Measurements from ENCODE around the gene PFKL.

Gene PFKL

DNA sequence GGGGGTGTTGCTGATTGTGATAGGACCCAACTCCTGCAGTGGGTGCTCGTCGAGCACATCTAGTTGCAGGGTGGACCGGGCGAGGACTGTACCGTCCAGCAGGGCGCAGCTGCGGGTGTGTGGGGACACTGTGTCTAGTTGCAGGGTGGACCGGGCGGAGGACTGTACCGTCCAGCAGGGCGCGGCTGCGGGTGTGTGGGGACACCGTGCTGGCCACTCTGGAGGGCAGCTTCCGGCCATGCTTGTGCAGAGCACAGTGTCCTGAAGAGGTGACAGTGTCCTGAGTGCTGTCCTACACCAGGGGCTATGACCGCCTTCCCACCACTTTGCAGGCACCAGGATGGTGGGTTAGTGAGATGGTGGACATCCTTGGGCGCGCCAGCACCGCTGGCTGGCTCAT, 49.0 kb downstream of the PFKL start:
- TF ChIP-seq EZH2phosphoT487 (IDR thresholded peaks at IDR 0.05; ENCODE audit: low read length): no peak
- TF ChIP-seq, protein P1, sequence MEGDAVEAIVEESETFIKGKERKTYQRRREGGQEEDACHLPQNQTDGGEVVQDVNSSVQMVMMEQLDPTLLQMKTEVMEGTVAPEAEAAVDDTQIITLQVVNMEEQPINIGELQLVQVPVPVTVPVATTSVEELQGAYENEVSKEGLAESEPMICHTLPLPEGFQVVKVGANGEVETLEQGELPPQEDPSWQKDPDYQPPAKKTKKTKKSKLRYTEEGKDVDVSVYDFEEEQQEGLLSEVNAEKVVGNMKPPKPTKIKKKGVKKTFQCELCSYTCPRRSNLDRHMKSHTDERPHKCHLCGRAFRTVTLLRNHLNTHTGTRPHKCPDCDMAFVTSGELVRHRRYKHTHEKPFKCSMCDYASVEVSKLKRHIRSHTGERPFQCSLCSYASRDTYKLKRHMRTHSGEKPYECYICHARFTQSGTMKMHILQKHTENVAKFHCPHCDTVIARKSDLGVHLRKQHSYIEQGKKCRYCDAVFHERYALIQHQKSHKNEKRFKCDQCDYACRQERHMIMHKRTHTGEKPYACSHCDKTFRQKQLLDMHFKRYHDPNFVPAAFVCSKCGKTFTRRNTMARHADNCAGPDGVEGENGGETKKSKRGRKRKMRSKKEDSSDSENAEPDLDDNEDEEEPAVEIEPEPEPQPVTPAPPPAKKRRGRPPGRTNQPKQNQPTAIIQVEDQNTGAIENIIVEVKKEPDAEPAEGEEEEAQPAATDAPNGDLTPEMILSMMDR (IDR thresholded peaks at IDR 0.05; ENCODE audit: low read length): no peak
- TF ChIP-seq EZH2 (optimal IDR thresholded peaks at IDR 0.05; ENCODE audit: low read depth, low read length): no peak
- Histone ChIP-seq H3K9ac (ENCODE audit: low read length) (no peak overlapping the region), H3K9me3 (replicated peaks; ENCODE audit: insufficient read depth, low read length) (no peaks in the 10 kb centered on the region), H3K79me2 (ENCODE audit: low read length) (no peaks in the 10 kb centered on the region), H3K36me3 (replicated peaks; ENCODE audit: insufficient read depth, low read length) (no peaks in the 10 kb centered on the region), H3K4me1 (ENCODE audit: low read length) (no peaks in the 10 kb centered on the region; the same call in 1 of the 2 replicates), H3K27me3 (replicated peaks; ENCODE audit: insufficient read depth, low read length) (peaks cover 92% of the 10 kb centered on the region), H3K4me3 (ENCODE audit: low read length) (no peak overlapping the region), H2AFZ (ENCODE audit: low read length) (no peak overlapping the region), H3K4me2 (ENCODE audit: low read depth, low read length) (no peak overlapping the region), H3K27ac (ENCODE audit: low read length) (no peak overlapping the region), H4K20me1 (ENCODE audit: insufficient read depth, low read length) (no peaks in the 10 kb centered on the region), H3F3A (ENCODE audit: insufficient read depth, low read length) (no peaks in the 10 kb centered on the region), H3K9me2 (replicated peaks; ENCODE audit: insufficient read depth, low read length) (no peaks in the 10 kb centered on the region)
- no peak for DNase-seq

DNA sequence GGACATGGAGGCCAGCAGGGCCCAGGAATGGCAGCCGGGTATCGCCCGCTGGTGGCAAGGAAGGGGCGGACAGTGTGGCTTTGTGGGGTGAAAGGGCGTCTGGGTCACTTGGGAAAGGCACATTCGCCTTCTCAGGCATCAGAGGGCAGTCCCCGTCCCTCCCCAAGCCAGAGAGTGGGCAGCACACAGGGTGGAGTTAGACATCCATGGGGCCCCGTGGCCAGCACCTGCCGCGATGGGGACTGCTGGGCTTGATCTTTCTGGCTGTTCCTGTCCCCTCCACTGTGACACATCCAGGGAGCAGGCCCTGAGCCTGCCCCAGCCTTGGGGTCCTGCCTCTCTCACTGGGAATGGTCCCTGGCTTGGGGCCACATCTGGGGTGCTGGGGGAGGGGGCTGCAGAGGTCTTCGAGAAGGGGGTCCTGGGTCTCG, 49.6 kb downstream of the PFKL start:
- no peaks in the 10 kb centered on the region for H3K36me3 ChIP-seq (replicated peaks; ENCODE audit: insufficient read depth, low read length)

DNA sequence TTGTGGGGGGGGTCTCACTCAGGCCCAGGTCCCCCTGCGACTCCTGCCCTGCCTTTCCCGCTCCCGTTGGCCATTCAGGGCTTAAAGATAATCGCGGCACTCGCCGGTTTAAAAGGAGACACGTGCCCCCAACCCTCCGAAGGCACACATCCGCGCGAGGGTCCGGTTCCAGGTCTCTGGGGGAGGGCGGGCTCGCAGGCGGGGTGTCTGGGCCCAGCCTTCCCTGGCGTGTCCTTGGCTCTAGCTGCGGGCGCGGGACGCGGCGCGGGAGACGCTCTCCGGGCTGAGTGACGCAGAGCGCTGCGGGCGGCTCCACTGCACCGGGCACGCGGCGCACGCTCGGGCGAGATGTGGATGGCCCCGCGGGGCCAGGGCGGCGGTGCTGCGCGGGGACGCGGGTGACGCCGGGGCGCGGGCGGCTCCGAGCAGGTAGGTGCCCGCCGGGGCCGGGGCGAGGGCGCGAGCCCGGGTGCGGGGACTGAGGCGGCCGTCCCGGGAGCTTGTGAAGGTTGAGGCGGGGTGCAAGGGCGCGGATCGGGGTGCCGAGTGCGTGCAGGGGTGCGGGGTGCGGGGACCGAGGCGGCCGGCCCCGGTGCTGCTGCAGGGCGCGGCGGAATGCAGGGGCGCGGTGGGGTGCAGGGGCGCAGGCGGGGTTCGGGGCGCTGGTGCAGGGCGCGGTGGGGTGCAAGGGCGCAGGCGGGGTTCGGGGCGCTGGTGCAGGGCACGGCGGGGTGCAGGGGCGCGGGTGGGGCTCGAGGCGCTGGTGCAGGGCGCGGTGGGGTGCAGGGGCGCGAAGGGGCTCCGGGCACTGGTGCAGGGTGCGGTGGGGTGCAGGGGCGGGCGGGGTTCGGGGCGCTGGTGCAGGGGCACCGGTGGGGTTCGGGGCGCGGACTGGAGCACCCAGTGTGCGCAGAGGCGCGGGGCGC, 50.3 kb downstream of the PFKL start:
- H3K9me2 ChIP-seq (replicated peaks; ENCODE audit: insufficient read depth, low read length): no peaks in the 10 kb centered on the region
- no peak overlapping the region for H3K4me3 ChIP-seq (ENCODE audit: low read length)
- no peaks in the 10 kb centered on the region for H4K20me1 ChIP-seq (ENCODE audit: insufficient read depth, low read length)
- H3K27me3 ChIP-seq (replicated peaks; ENCODE audit: insufficient read depth, low read length): peaks cover 92% of the 10 kb centered on the region
- no peak overlapping the region for H3K27ac ChIP-seq (ENCODE audit: low read length)
- H3K79me2 ChIP-seq (ENCODE audit: low read length): no peaks in the 10 kb centered on the region
- no peaks in the 10 kb centered on the region for H3K9me3 ChIP-seq (replicated peaks; ENCODE audit: insufficient read depth, low read length)
- no peak overlapping the region for H3K9ac ChIP-seq (ENCODE audit: low read length)
- DNase-seq: no peak
- no peaks in the 10 kb centered on the region for H3F3A ChIP-seq (ENCODE audit: insufficient read depth, low read length)
- H2AFZ ChIP-seq (ENCODE audit: low read length): no peak overlapping the region
- TF ChIP-seq, protein P1 (IDR thresholded peaks at IDR 0.05; ENCODE audit: low read length): no peak
- TF ChIP-seq EZH2phosphoT487 (IDR thresholded peaks at IDR 0.05; ENCODE audit: low read length) (no peak), EZH2 (optimal IDR thresholded peaks at IDR 0.05; ENCODE audit: low read depth, low read length) (no peak)
- no peaks in the 10 kb centered on the region; the same call in 1 of the 2 replicates for H3K4me1 ChIP-seq (ENCODE audit: low read length)
- H3K4me2 ChIP-seq (ENCODE audit: low read depth, low read length): no peak overlapping the region
- H3K36me3 ChIP-seq (replicated peaks; ENCODE audit: insufficient read depth, low read length): no peaks in the 10 kb centered on the region

More for the DNA sequence above, 49.6 kb downstream of the PFKL start:
- TF ChIP-seq EZH2 (optimal IDR thresholded peaks at IDR 0.05; ENCODE audit: low read depth, low read length): no peak
- TF ChIP-seq, protein P1 (IDR thresholded peaks at IDR 0.05; ENCODE audit: low read length): no peak
- no peak for TF ChIP-seq EZH2phosphoT487 (IDR thresholded peaks at IDR 0.05; ENCODE audit: low read length)
- H4K20me1 ChIP-seq (ENCODE audit: insufficient read depth, low read length): no peaks in the 10 kb centered on the region
- H3K9me2 ChIP-seq (replicated peaks; ENCODE audit: insufficient read depth, low read length): no peaks in the 10 kb centered on the region
- H3F3A ChIP-seq (ENCODE audit: insufficient read depth, low read length): no peaks in the 10 kb centered on the region
- H3K9ac ChIP-seq (ENCODE audit: low read length): no peak overlapping the region
- H3K79me2 ChIP-seq (ENCODE audit: low read length): no peaks in the 10 kb centered on the region
- H3K27ac ChIP-seq (ENCODE audit: low read length): no peak overlapping the region
- no peak overlapping the region for H2AFZ ChIP-seq (ENCODE audit: low read length)
- H3K4me1 ChIP-seq (ENCODE audit: low read length): no peaks in the 10 kb centered on the region; the same call in 1 of the 2 replicates
- H3K9me3 ChIP-seq (replicated peaks; ENCODE audit: insufficient read depth, low read length): no peaks in the 10 kb centered on the region
- peaks cover 92% of the 10 kb centered on the region for H3K27me3 ChIP-seq (replicated peaks; ENCODE audit: insufficient read depth, low read length)
- DNase-seq: no peak
- H3K4me3 ChIP-seq (ENCODE audit: low read length): no peak overlapping the region
- no peak overlapping the region for H3K4me2 ChIP-seq (ENCODE audit: low read depth, low read length)

Data from MM.1S (cell line).